ENCODE data around the gene RNASE9. TPM values are rescaled to one million over a fixed set of nuclear protein-coding genes. Genes with fewer than 3 reads are reported as not detected.
"Not testable (repeated sequence)": the region's sequence is repeated elsewhere in the genome, so short reads cannot be mapped to it uniquely, and the experiment has no call there.

Gene RNASE9
- total and polyA plus RNA-seq, 2 of the 4 experiments (the other 2 are of a cell fraction), result not detected

GRCh38 chr14:20572382-20572990, 11.6 kb upstream of the RNASE9 start:
- H2BK15ac ChIP-seq (ENCODE audit: low read depth, low read length); H2BK5ac ChIP-seq (ENCODE audit: low read depth, low read length, poor library complexity, severe bottlenecking); BruUV-seq (replicated peaks); H3K36me3 ChIP-seq (ENCODE audit: control insufficient read depth, insufficient read depth, low read length); in situ Hi-C loops (cut with MboI; ENCODE audit: low sequenced_read_pairs); H3K4me2 ChIP-seq (ENCODE audit: low read depth, low read length); H3K14ac ChIP-seq (replicated peaks; ENCODE audit: low read depth, low read length); H2AK5ac ChIP-seq (ENCODE audit: low read depth, low read length); H2AFZ ChIP-seq (replicated peaks; ENCODE audit: low read length, poor library complexity); H3K9me3 ChIP-seq (ENCODE audit: control insufficient read depth, insufficient read depth, low read length); H3K4me1 ChIP-seq (ENCODE audit: control insufficient read depth, insufficient read depth, low read length); H4K8ac ChIP-seq (ENCODE audit: low read depth in 2 of 2, low read length in 2 of 2); H2AK9ac ChIP-seq (replicated peaks; ENCODE audit: low read depth, low read length, poor library complexity); intact Hi-C loops (cut with micrococcal nuclease); H3K23ac ChIP-seq (ENCODE audit: low read depth, low read length); dilution Hi-C loops (cut with HindIII; ENCODE audit: low sequenced_read_pairs, unreplicated experiment); H3K9me1 ChIP-seq (ENCODE audit: insufficient read depth, low read length); H4K20me1 ChIP-seq (ENCODE audit: insufficient read depth, low read length); CTCF ChIA-PET; H3K4me3 ChIP-seq (ENCODE audit: insufficient read depth, low read depth, low read length); H3K27ac ChIP-seq (ENCODE audit: insufficient read depth, low read length); H3K79me1 ChIP-seq (ENCODE audit: low read depth in 1 of 2, low read length in 2 of 2); H4K91ac ChIP-seq (ENCODE audit: insufficient read depth, low read depth, low read length); H2BK20ac ChIP-seq (ENCODE audit: low read depth, low read length); H3K4ac ChIP-seq (ENCODE audit: low read depth, low read length); DNase-seq; ATAC-seq (ENCODE audit: low read depth); H3K9ac ChIP-seq (ENCODE audit: low read depth, low read length); H2BK120ac ChIP-seq (ENCODE audit: low read depth, low read length); POLR2A ChIA-PET (ENCODE audit: unreplicated experiment); H3K56ac ChIP-seq (ENCODE audit: extremely low read depth, insufficient read depth, low read length); H4K5ac ChIP-seq (ENCODE audit: low read depth, low read length); H3K18ac ChIP-seq (ENCODE audit: low read depth, low read length); H3K27me3 ChIP-seq (ENCODE audit: control insufficient read depth, insufficient read depth, low read length): not testable (repeated sequence)
- WGBS, 2 experiments (ENCODE audit: extremely low coverage in 2 of 2, insufficient read length in 1 of 2), result no CpG with 5 or more reads among the region's 4 CpGs

GRCh38 chr14:20570720-20571119, 9.9 kb upstream of the RNASE9 start:
- H3K4me1 ChIP-seq (ENCODE audit: control insufficient read depth, insufficient read depth, low read length); H3K18ac ChIP-seq (ENCODE audit: low read depth, low read length); H3K79me1 ChIP-seq (ENCODE audit: low read depth in 1 of 2, low read length in 2 of 2); H4K91ac ChIP-seq (ENCODE audit: insufficient read depth, low read depth, low read length); H3K4me2 ChIP-seq (ENCODE audit: low read depth, low read length); H3K56ac ChIP-seq (ENCODE audit: extremely low read depth, insufficient read depth, low read length); ATAC-seq (ENCODE audit: low read depth); intact Hi-C loops (cut with micrococcal nuclease); H2AK9ac ChIP-seq (replicated peaks; ENCODE audit: low read depth, low read length, poor library complexity); H3K9me1 ChIP-seq (ENCODE audit: insufficient read depth, low read length); H3K36me3 ChIP-seq (ENCODE audit: control insufficient read depth, insufficient read depth, low read length); H2BK5ac ChIP-seq (ENCODE audit: low read depth, low read length, poor library complexity, severe bottlenecking); H2BK20ac ChIP-seq (ENCODE audit: low read depth, low read length); H3K14ac ChIP-seq (replicated peaks; ENCODE audit: low read depth, low read length); H3K27ac ChIP-seq (ENCODE audit: insufficient read depth, low read length); CTCF ChIA-PET; POLR2A ChIA-PET (ENCODE audit: unreplicated experiment); H3K9me3 ChIP-seq (ENCODE audit: control insufficient read depth, insufficient read depth, low read length); H3K27me3 ChIP-seq (ENCODE audit: control insufficient read depth, insufficient read depth, low read length); H2BK15ac ChIP-seq (ENCODE audit: low read depth, low read length); BruUV-seq (replicated peaks); in situ Hi-C loops (cut with MboI; ENCODE audit: low sequenced_read_pairs); H3K9ac ChIP-seq (ENCODE audit: low read depth, low read length); H3K23ac ChIP-seq (ENCODE audit: low read depth, low read length); dilution Hi-C loops (cut with HindIII; ENCODE audit: low sequenced_read_pairs, unreplicated experiment); H3K4me3 ChIP-seq (ENCODE audit: insufficient read depth, low read depth, low read length); H2BK120ac ChIP-seq (ENCODE audit: low read depth, low read length); H4K20me1 ChIP-seq (ENCODE audit: insufficient read depth, low read length); H3K4ac ChIP-seq (ENCODE audit: low read depth, low read length); H2AK5ac ChIP-seq (ENCODE audit: low read depth, low read length); H4K5ac ChIP-seq (ENCODE audit: low read depth, low read length); H2AFZ ChIP-seq (replicated peaks; ENCODE audit: low read length, poor library complexity); H4K8ac ChIP-seq (ENCODE audit: low read depth in 2 of 2, low read length in 2 of 2); DNase-seq: not testable (repeated sequence)
- no CpG with 5 or more reads among the region's 1 CpG for WGBS, 2 experiments (ENCODE audit: extremely low coverage in 2 of 2, insufficient read length in 1 of 2)
